GM19328 (cell line): Measurements from ENCODE around the gene PTPRE.

Experiments
- ATAC-seq: cut with Tn5 transposase; IDR thresholded peaks from one replicate; pipeline ENCODE4 v1.9.1; 2021; ENCODE audit warnings: mild to moderate bottlenecking, moderate library complexity; ENCODE audit not compliant: unreplicated experiment

PTPRE gene

DNA sequence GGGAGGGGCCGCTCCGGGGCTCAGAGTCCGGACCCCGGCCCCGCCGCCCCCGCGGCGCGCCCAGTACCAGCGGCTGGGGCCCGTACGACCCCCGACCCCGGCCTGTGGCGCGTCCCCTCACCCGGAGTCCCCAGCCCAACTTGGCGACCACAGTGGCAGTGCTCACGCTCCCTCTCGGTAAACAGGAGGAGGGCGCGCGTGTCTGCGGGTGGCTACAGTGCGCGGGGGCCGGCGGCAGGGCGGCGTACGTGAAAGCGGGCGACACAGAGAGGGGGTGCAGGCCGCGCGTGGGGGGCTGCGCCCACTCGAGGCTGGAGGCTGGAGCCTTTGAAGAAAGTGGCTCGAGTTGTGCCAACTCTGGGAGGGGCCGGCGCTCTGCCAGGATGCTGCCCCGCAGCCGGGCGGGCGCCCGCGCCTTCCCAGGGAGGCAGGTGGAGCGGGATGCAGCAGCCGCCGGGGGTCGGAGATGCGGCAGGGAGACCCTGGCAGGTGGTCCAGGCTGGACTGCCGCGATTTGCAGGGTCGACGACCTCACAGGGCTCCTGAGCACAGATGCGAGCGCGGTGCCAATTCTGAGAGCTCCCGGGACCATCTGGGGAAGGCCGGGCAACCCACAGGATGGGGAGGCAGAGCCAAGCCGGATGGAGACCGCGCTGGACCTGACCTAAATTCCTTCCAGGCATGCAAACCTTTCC is 655 bp downstream of the PTPRE start:
- no peak for ATAC-seq

DNA sequence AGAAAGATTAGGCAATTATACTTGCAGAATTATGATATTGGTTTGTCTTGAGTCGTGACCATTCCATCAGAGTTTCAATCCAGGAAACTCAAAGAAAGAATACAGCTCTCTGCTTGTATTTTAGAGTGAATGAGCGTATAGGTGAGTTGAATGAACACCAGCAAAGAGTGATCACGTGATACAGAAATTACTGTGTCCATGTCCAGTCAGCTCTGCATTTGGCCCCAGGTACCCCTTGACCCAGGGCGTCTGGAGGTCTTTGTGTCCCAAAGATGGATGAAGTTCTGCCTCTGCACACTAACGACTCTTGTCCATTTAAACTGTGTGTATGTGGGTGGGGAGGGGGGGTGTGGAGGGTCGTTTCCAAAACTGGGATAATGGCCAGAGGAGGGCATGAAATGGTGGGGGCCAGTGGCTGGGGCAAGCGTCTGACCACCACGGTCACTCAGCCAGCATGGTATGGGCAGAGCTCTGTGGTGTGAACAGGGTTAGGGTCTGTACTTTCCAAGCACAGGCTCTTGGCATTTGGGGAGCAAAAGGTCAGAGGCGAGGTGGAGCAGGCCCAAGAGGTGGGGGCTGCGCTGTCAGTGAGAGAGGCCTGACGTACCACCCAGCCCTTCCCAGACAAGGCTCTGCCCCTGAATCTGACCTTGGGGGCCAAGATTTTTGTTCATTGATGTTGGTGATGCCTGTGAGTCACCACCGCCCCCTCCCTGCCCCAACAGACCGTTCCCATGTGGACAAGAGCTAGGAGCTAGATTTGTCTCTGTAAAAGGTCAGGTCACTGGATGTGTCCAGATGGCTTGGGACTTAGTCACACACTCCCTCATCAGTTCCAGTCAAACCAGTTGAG is 1.4 kb downstream of the PTPRE start:
- ATAC-seq, result no peak

DNA sequence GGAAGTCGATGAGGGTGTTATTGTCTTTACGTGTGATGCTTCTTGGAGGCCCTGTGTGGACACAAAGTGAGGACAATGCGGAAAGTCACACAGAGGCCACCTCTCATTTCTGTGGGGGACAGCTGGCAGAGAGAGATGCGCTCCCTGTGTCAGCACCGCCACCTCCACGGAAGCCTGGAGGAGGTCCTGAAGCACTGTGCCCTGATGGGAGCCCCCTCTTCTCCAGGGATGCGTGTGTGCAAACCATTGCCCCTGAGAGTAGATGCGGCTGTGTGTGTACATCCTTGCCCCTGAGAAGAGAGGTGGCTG is 2.0 kb downstream of the PTPRE start:
- ATAC-seq, result no peak

DNA sequence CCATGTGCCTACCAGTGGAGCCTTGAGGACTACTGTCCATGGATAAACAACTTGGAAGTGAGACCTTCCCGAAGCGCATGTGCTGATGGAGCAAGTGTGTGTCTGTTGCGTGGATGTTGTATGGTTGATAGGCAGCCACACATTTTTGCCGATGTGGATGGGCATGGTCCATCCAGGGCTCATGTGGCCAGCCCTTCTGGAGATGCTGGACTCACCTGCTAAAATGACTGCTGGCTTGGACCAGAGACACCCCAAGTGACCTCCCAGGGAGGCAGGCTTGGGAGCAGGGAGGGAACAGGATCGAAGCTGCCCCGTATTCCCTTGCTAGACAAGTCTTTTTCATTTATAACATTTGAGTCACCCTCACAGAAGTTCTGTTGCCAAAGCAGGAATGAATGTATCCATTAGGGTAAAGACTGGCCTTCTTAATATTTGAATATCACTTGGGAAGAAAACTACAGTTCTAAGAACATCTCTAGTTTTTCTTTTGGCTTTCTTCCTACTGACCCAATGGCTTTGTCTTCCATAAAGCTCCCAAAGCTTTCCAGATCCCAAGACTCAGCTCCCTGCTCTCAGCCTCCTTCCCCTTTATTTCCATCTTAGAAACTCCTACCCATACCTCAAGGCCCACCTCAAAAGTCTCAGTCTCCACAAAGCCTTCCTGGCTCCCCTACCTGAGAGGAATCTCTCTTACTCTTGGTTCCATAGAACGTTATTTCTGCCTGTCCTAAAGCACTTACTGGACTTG is 3.0 kb downstream of the PTPRE start:
- ATAC-seq, result no peak

DNA sequence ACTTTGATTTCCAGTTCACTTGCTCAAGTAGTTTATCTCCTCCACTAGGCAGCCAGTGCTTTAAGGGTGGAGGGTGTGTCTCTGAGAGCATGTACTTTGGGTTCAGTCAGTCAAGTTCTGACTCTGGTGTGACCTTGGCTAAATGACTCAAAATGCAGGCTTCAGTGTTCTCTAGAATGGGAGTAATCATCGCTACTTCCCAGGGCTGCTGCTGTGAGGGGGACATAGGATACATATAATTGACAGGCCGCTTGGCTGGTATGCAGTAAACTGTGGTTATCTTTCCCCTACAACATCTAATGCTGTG is 3.5 kb downstream of the PTPRE start:
- ATAC-seq, result no peak

DNA sequence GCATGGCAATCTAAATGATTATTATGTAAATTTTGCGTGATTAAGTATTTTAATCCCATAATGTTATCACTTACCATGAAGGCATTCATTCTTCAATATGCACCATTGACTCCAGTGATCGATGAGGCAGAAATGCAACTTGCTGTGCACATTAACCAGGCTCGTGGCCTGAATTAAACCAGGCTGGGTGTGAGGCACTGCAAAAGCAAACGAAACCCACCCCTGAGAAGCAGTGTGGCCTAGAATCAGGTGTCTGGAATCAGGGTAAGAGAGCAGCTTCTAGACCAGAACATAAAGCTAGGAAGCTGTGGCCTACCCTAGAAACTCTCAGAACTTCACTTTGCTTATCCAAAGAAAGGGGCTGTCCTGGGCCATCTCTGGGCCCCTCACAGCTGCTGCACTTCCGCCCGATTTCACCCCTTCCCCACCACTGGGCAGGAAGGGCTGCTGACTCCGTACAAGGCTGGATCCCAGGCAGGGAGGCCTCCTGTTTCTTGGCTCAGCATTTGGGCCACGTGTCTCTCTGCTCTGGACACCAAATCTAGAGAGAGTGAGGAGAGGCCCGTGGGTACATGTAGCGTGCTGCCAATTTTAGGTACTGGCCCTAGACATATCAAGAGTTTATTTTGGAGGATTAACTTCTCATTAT is 4.4 kb downstream of the PTPRE start:
- no peak for ATAC-seq

DNA sequence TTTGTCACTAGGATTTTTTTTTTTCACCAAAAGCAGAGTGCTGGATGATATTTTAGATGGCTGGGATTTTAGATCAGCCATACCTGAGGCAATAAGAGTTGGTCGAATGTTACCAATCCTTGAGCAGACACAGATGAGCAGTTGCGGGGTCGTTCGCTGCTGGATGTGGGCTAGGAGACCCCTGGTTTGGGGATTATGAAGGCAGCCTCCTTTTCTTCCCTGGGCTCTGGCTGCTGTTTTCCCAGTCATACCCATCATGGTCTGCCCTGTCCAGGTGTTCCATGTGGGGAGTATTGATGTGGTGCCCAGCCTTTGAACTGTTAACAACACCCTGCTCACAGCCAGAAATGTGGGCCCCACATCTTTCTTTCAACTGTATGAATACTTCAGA is 5.0 kb downstream of the PTPRE start:
- ATAC-seq, result no peak

DNA sequence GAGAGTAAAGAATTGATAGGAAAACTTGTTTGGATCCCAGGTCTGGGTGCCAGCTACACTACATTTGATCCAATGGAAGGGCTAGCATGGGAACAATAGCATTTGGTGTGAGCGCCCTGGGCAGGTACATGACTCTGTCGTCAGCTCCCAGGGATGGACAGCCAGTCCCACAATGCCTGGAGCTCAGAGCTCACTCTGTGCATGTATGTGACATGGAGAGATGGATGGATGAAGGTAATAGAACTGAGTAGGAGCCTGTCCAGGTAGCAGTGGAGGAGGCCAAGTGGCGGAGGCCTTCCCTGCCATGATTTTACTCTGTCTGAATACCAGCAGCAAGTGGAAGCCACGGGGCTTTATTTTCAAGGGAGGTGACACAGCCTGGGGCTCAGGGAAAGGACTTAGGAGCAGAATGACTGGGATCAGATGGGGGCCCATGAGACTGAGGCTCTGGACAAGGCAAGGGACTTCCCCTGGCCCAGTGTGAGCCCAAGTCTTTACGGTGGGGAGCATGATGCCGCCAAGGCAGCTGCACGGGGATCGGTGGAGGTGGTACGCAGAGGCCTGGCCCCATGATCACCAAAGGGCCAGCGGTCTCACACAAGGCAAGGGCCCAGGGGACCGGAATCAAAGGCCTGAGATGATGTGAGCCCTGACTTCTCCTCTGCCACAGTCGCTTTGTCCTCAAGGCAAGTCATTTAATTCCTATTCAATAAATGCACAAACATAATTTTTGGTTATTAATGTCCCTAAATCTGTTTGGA is 5.9 kb downstream of the PTPRE start:
- no peak for ATAC-seq

DNA sequence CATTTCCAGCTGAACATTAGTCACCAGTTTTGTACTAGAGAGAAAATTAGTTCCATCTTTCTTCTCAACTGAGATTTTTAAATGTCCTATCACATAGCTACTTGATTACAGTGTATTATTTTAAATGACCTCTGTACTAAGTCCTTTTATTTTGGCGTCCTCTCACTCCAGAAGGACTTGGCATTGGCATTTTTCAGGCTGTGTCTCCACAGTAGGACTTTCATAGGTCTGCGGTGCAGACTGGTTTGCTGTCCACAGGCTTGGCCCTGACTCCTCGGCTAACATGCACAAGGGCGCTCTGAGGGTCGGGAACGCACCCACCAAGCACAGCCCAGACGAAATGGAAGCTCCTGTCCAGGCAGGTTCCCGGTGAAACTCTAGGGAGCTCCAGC is 6.5 kb downstream of the PTPRE start:
- no peak for ATAC-seq

DNA sequence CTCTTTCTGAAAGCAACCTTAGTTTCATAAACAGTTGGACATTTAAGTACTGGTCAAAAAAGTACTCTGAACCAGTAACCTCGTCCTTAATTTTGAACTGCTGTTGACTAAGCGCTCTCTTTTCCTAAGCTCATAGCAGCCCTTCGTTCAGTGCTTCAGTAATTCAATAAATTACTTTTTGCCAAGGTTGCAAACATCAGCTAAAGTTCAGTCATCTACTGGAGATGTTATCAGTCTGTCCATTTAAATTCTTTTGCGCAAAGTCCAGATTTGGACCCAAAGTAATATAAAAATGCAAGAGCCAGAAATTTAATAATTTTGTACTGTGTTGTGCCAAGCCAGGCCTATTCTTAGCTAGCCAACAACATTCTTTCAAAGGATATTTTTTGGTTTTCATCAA is 8.4 kb downstream of the PTPRE start:
- no peak for ATAC-seq

DNA sequence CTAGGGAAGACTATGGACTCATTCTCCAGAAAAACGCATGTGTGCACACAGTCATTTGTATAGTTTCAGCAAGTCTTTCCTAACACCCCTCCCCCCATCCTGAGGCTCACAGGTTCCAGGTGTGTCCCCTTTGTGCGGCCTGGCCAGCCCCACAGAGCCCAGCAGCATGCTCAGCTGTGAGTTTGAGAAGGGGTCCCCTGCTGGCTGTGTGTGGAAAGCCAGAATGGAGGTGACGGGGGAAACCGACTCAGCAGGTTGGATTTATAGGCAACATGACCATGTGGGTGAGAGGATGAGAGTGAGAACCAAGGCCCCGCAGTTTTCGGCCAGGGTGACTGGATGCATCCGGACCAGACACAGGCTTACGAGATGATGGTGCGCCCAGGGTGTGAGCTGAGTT is 9.9 kb downstream of the PTPRE start:
- ATAC-seq, result no peak

DNA sequence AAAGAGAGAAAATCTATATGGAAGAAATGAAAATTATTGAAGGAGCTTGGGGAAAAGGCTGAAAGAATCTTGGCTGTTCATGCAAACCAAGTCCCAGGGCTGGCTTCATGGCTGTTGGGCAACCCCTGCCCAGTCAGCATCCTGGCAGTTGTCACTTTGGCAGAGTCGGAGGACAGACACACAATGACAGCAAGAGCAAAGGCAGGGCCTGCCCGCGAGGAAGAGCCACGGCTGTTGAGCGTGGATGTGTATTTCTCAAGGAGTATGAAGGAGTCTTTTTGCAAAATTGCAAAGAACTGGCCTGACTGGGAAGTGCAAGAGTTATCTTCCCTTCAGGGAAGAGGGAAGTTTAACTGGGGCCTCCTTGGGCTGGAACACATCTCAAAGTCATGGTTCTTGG is 11.7 kb downstream of the PTPRE start:
- ATAC-seq, result no peak

DNA sequence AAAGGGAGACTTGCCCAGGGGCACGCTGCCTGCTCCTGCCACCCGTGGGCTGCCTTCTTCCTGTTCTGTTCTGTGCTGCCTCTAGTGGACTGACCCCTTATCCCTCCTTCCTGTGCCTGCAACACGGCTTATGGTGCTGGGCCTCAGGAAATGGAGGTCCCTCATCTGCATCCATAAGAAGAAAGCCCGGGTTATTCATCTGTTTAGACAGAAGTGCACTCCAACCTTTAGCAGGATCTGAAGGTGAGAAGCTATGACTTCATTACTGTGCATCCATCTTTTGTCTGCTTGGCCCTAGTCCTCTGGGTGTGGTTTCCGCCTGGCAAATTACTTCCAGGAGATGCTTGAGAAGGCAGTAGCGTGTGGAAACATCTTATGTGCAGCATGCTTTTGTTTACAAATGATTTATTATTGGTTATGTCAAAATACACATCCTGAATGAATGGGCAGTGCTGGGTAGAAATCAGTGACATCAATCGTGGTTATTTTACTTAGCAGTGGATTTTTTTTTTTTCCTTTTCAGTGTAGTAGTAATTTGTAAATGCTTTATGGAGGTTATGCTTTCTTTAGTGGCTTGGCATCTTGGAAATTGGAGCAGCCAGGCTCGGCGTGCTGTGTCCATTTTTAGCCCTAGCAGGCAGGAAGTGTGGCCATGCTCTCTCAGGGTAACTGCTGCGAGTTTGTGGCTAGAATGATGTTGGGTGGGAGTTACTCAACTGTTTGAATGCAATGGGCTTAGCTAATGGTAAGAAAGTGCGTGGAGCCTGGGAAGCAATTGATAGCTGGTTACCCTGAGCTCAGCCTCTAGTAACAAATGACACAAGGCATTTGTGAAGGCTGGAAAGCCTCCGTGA is 12.7 kb downstream of the PTPRE start:
- no peak for ATAC-seq

DNA sequence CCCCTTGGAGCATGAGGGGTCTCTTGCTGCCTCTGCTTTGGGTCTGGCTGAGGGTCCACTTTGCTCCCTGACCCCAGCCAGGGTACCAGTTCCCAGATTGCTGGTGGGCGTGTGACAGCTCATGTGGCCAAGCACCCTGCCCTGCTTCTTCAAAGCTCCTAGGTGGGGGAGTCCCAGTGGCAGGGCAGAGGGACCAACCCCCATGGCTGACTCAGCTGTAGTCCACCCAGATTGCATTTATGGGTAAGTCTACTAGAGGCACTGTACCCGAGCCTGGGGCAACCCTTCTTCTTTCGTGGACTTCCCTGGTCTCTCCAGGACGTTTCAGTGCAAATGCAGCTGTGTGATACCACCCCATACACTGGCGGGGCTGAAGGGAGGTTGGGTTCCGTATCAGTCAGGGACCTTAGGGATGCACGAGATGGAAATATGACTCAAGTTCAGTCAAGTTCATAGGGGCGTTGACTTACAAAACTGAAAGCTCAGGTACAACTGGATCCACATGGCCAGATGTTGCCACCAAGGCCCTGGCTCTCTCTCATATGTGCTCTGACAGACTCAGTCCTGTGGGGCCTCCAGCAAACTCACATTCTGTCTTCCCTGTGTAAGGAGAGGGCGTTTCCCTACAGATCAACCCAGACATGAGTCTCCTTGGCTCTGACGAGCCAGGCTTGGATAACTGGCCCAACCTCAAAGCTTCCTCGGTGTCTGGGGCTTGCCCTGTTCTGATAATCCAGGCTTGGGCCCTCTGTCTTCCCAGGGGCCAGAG is 13.6 kb downstream of the PTPRE start:
- no peak for ATAC-seq

DNA sequence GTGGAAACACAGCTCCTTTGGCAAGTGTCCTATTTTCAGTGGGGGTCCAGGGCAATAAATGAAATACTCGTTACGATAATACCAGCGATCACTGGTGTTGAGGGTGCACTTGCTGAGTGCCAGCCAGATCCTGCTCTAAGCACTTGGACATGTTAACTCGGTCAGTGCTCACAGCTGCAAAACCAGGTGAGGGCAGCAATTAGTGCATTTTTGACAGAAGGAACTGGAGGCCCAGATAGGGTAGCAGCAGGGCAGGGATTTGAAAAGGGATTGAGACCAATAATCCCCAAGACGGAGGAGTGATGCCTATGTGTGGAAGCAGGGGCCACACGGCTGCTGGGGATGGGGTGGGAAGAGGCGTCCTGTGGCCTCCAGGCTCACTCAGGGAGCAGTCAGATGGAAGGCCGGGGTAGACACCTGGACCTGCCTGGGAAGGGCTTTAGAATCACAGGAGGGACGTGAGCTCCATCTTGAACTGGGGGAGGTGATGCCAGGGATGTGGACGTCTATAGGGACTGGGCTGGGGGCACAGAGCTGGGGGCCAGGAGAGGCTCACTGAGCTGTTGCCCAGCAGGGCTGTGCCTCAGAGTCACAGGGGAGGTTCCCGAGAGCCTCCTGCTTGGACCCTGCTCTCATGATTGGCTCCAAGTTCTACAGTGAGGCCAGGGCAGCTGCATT is 14.3 kb downstream of the PTPRE start:
- ATAC-seq, result no peak

DNA sequence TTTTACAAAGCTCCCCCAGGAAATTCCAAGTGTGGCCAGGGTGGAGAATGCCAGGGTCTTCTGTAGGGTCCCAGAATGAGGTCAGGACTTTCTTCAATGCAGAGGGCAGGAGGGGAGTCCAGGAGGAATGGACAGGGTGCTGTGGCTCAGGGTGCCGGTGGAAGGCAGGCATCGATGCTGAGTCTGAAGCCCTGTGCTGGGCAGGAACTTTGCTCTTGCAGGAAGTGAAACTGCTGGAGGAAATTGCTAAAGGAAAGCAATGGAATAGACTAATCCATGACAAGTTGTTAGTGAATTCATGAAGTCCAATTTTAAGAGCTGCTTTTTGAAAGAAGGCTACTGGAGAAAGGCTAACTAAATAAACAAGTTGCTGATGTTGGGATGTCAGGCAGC is 14.8 kb downstream of the PTPRE start:
- no peak for ATAC-seq

DNA sequence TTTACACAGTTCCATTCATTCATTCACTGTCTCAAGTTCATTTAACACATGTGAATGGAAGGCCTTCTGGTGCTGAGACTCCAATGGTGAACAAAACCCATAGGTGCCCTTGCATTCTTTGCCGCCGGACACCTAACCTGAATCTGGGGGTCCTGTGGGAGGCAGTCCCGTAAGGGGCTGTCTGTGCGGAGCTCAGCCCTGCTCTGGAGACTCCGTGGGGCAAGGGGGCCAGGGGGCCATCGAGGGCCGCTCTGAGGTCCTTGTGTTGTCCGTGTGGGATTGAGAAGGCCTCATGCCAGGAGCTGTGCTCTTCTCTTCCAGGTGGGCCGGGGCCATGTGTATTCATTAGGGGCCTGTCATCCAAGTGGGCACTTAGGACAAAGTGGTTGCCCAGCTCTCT is 15.3 kb downstream of the PTPRE start:
- ATAC-seq, result no peak

DNA sequence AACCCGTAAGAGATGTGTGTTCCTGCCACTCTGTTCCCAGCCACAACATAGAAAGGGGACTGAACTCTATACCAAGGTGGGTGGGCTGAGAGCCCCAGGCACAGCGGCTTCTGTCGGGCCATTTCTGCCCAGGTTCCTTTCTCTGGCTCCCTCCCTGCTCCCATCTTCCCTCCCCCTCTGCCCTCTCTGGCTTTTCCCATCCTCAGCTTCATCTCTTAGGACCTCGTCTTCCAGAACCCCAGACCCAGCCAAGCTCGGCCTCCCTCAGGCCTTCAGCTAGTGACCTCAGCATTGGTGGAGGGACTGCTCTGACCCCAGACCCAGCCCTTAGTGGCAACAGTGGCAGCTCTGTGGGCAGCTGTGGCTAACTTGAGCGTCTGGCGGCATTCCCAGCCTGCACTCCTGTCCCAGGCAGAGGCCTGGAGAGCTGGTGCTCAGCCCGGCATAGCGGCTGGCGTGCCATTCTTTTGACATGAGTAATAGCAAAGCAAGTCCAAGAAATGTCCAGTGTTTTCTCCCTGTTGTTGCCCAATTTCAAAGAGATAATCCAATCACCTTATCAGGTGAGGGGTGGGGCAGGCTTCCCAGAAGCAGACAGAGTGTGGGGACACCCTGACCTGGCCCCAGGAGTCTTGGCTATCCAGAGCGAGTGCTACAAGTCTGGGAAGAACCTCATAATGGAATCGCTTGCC is 15.9 kb downstream of the PTPRE start:
- no peak for ATAC-seq
